ENCODE data around the gene CACNA1H.

Gene CACNA1H

DNA sequence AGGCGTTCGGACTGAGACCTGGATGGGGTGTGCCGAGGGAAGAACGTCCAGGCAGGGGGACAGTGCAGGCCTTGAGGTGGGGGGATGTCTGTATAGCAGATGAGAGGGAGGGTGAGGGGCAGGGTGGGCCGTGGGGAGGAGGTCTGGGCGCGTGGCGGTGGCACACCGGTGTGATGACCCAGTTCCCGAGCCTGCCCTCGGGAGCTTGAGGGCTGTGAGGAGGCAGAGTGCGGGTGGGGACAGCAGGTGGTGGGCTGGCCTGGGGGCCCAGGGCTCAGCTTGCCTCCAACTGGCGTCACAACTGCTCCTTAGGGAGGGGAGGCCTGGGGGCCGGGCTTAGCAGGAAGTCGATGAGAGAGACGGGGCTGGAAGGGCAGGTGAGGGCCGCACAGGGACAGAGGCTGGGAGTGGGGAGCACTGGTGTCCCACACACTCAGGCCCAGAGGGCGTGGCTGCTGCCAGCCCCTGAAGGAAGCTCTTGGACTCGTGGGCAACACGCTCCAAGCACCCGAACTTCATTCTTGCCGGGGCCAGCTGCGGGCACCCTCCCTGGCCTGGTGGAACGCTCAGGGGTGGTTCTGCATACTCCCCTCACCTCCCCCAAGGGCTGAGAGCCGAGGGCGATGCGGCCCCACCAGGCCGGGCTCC, 6.5 kb downstream of the CACNA1H start:
- no peak for DNase-seq

- DNase-seq: no peak
Observed at GRCh38 chr16:1159973-1160772, 7.3 kb downstream of the CACNA1H start.

GRCh38 chr16:1160773-1161348, 8.0 kb downstream of the CACNA1H start:
- DNase-seq: no peak

DNA sequence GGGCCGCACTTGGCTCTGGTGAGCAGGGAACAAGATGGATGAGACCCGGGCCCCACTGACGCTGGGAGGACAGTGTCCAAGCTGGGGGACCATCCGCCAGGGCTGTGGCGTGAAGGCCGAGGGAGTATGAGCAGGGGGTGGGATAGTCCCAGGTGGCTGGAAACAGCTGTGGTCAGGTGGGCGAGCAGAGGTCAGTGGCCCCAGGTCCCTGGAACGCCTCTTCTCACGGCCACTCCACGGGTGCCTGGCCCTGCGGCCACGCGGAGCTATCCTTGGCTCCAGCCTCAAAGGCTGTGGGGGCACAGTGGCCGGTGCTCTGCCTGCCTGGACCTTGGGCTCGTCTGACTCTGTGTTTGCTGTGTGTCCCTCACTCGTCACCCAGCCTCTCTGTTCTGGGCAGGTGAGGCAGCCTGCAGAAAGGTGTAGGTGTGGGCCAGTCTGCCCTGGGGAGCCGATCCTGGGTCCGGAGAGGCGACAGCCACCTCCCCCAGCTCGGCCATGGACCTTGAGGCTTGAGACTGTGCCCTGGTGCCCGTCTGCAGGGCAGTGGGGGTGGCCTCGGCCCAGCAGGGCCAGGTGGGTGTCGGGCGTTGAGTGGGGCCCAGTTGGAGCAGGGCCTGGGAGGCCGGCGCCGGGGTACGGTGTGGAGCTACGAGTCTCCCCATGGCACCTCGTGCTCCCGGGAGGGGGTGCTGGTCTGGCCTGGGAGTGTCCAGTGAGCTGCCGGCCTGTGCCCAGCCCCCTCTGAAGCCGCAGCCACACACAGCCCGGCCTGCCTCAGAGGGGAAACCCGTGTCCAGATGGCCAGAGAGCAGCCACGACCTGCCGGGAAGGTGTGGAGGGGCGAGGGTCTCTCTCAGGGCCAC, 10.0 kb downstream of the CACNA1H start:
- no peak for DNase-seq

- DNase-seq: no peak
Observed at GRCh38 chr16:1163567-1164055, 10.7 kb downstream of the CACNA1H start.

DNA sequence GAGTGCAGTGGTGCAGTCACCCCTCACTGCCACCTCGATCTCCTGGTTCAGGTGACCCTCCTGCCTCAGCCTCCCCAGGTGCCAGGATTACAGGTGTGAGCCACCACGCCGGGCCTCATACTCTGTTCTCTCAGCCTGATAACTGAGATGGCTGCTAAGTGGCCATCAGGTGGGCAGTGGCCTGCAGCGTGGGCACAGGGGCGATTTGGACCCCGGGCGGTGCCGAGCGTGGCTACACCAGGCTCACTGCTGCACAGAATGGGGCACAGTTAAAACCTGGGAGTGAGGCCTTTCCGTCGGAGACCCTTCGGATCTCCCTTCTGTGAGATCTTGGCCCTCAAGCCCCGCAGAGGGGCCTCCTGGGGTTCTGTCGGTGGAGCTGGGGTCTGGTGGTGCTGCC, 11.5 kb downstream of the CACNA1H start:
- no peak for DNase-seq

DNA sequence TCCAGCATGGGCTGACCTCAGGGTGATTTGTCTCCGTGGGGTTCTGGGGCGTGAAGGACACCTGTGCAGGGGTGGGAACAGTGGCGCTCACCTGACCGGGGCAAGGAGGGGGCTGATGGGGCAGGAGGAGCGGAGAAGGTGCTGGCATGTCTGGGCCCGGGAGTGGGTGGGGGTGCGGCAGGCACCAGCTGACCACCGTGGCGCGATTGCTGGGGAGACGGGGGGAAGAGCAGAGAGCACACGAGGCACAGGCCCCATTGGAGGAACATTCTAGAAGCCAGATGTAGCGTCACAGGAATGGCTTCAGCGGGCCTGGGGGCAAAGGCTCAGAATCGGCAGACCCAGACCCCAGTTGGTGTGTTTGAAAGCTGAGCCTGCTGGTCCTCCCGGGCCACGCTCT, 12.1 kb downstream of the CACNA1H start:
- DNase-seq: no peak

DNA sequence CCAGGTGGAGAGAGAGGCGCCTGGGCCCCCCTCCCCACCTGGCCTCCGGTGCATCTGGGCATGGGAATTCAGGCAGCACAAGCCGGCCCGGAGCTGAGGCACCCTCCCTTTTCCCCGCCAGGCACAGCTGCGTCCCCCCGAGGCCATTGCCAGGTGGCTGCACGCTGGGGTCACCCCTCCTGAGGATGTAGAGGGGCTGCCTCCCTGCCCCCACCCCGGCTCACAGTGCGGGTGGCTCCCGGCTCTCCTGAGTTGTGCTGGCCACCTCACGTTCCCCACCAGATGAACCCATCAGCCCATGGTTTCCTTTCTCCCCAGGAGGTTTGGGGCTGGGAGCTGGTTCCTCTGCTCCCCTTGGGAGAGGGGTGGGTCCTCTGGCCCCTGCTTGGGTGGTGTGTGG, 12.6 kb downstream of the CACNA1H start:
- DNase-seq: no peak

DNA sequence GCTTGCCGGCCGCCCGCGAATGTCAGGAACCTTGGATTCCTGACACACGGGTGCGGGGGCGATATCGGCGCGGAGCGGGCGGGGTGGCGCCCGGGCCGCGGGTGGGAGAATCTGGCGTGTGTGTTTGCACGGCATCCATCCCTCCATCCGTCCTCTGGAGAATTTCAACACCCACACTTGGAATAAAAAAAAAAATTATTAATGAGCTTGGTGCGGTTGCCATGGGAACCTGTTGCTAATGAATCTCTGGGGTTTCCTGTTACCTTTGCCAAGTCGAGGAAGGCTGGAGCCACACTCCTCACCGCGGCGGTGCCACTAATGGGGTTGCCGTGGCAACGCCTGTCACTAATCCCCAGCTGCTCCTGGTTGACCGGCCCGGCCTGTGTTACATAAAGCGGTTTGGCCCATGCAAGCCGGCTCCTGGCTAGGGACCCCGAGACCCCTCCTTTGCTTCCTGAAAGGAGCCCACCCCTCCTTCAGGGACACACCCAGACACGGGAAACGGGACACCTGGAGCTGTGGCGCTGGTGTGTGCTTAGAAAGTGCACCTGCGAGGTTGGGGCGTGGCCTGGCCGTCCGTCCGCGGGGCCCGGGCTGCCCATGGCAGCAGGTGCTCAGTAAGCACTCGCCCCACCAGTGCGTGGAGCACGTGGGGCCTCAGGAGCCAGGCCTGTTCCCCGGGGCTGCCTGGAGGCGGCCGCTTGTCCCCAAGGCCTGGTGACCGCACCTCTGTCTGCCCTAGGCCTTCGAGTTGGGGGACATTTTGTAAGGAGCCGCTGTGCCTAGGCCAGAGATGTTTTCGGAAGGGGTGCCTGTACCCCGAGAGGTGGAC, 14.6 kb downstream of the CACNA1H start:
- DNase-seq: no peak

DNA sequence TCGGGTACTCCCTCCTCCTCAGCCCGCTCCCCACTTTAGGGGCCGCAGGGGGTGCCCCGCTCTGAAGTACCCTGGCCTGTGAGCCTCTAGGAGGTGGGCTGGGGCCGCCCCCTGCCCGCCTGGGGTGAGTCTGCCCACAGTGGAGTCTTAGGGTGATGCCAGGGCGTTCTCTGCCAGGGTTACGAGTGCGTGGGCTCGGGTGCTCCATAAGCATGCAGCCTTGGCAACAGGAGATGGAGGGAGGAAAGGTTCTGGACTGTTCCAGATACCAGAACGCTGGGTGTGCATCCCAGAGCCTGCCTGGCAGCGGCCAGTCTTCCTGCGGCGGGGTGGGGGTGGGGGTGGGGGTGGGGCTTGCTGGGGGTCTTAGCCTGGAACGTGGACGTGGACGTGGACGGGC, 15.9 kb downstream of the CACNA1H start:
- DNase-seq: no peak

DNA sequence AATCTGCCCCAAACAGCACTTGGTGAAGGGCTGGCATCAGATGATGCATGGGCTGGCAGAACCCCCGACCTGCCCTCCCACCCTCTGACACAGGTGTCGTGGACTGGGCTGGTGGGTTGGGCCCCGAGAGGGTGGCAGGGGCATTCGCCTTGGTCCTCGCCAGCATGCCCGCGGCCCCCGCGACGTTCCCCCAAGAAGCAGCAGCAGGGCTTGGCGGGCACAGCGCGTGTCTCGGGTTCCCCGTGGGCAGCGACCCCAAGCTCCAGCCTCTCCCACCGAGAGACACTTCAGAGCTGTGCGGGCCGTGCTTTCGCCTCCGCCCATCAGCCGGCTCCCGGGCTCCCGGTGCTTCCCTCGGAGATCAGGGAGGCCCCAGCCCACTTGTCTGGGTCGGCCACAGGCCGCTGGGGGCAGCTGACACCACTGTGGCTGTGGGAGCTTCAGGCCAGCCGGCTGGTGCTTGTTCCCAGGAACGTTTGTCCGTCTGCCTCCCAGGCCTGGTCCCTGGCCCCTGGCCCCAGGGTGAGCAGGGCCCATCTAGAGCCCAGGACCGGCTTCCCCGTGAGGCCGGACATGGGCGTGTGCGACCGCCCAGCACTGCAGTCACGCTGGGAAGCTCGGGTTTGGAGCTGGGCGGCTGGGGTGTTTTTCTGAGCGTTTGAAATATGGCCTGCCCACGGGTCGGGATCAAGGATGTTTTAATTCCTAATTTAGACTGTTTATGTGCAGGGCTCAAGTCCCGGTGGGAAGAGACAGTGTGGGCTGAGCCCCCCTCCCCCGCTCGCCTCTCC, 16.6 kb downstream of the CACNA1H start:
- DNase-seq: no peak

- no peak for DNase-seq
Observed at GRCh38 chr16:1170076-1170418, 17.1 kb downstream of the CACNA1H start.

- no peak for DNase-seq
Observed at GRCh38 chr16:1171001-1171400, 18.1 kb downstream of the CACNA1H start.

DNA sequence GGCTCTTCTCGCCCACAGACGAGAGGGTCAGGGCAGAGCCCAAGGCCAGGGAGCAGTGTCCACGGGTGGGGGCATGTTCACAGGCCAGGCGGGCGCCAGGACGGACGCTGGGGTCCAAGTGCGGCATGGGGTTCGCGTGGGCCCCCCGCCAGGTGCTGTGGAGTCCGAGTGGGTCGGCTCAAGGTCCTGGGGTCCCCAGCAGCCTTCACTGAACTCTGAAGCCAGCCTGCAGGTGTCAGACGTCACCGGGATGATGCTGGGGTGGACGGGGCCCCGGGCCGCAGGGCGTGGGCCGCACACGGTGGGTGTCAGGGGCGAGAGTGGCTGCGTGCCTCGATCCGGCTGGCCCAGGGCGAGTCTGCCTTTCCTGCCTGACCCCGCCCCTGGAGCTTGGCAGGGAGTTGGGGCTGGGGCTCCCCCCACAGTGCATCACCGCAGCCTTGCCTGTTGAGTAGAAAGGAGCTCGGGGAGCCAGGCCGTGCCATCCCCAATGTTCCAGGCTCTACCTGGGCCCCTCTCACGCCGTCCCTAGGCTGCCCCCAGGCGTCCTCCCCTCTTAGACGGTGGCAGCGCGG, 19.0 kb downstream of the CACNA1H start:
- no peak for DNase-seq

- no peak for DNase-seq
Observed at GRCh38 chr16:1172651-1173050, 19.7 kb downstream of the CACNA1H start.

DNA sequence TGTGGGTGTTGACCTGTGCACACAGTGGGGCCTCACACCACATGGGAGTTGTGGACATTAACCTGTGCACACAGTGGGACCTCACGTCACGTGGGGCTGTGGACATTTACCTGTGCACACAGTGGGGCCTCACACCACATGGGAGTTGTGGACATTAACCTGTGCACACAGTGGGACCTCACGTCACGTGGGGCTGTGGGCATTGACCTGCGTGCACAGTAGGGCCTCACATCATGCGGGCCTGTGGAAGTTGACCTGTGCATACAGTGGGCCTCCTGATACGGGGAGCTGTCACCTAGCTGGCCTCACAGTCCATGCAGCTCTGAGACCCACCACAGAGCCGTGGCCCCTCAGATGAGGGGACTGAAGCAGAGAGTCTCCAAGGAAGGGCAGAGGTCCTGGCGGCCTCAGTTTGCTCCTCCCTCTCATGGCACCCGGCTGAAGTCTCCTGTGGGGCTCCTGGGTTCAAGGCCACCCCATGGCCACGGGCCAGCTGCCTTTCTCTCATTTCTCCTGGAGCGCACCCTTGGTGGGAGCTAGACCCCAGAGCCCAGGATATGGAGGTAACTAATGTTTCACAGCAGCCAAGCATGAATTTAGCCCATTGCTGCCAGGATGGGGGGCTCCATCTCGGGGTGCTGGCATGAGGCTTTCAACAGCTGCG, 21.0 kb downstream of the CACNA1H start:
- no peak for DNase-seq

GRCh38 chr16:1174477-1175357, 21.8 kb downstream of the CACNA1H start:
- no peak for DNase-seq

DNA sequence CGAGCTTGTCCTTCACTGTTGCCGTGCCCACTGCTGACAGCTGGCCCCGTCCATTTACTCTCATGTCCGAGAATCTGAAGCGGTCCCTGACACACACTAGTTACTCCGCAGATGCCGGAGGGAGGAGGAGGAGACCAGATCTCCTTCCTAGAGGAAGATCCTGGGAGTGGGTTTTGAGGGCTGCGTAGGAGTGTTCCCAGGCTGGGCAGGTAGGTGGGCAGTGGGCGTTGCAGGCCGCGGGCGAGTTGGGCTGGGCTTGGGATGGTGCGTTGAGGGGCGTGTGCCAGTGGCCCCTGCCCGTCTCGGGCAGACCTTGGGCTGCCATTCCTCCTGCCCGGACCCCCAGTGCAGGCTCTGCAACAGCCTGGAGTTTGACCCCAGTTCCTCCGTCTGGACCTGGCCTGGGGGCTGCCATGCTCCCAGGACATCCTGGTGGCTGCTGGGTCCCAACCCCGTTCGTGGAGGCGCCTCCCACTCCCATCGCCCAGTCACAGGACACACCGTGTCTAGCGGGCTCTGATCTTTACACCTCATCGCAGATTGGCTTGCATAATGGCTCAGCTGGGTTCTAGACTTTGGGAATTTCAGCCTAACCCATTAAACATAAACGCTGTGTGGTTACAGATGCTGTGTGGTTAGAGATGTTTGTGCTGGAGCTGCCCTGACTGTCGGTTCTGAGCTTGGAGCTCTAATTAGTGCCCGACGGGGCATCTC, 22.8 kb downstream of the CACNA1H start:
- DNase-seq: no peak

Data from activated T-cell treated with anti-CD3 and anti-CD28 coated beads for 4 hours (primary cell).